HG03196 (cell line): ENCODE measurements around the gene MLLT3.

Source experiments
- ATAC-seq: cut with Tn5 transposase; IDR thresholded peaks from one replicate; pipeline ENCODE4 v1.9.1; 2021; ENCODE audit not compliant: unreplicated experiment

MLLT3 gene

DNA sequence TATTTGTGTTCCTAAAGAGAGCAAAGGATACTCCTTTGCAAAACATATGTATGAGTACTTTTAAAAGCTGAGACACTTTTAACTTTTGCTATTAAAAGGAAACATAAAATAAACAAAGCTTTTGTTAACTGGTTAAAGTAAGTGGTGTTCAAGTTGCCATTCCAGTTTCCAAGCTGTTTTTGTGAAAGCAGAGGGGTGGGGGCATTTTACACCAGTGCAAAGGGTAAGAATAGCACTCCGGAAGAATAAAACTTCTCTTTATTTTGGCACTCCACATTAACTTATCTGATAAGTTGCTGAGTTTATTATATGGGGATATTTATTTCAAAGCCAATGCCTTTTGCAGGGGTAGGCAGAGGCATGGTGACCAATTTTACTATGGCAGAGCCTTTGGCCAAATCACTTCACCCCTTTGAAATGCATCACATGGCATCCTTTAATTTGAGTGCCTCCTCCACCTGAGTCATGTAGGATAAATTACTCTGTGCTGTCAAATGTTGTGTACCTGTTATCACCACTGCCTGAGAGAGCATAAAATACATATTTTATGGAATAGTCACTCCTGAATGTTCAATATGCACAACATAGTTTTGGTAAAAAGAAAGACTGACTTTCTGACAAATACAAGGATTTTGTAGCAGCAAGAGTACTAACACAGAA is 62.9 kb downstream of the MLLT3 start:
- no peak for ATAC-seq

DNA sequence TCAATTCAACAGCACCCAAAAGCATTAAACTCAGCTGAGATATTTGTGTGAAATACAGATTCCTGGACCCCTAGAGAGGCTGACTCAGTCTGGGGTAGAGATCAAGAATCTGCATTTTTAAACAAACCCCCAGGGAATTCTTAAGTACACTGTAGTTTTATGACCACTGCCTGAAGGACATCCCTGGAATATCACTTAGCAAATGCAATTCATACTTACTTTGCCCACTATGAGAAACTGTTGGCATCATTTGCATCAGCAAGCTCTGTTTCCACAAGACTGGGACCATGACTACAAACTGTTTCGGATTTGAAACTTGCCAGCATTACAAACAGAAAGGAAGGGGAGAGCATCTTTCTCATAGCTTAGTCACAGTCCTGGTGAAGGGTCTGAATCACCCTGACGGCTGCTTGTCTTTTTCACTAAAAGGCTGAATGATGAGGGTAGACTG is 63.7 kb downstream of the MLLT3 start:
- no peak for ATAC-seq

DNA sequence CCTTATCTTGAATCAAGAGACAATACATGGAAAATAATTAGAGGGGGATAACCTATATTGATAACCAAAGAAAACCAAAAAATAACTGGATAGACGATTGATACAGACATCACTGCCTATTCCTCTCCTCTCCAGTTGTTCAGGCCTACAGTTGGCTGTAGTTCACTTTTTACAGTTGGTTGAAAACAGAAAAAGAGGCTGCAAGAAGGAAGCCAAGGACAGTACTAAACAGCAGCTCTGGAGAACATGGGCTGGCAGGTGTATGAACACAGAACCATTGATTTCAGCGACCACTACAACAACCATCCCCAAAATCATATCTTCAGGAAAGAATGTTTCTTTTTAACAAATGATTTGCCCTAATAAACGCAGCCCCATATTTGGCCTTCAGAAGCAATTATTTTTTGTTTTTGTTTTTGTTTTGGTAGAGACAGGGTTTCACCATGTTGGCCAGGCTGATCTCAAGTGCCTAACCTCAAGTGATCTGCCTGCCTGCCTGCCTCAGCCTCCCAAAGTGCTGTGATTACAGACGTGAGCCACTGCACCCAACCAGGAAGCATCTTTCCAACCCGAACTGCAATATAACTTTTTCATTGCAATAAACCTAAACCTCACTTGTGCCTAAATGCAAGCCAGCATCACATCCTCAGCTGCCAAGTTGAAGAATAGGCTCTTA is 64.3 kb downstream of the MLLT3 start:
- no peak for ATAC-seq

DNA sequence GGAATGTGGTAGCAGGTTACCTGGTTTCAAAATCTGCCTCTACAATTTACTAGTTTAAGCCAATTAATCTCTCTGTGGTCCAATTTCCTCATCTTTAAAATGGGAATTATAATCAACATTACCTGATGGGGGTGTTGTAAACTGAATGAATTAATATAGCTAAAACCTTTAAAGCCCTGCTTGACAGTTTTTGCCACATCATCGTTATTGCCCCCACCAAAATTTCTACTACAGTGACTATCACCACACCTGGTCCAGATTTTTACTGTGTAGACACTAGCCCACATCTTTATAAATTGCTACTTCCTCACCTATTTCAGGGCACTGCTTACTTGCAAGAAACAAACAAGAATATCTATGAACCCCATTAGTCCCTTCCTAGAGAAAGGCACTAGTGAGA is 65.0 kb downstream of the MLLT3 start:
- ATAC-seq, result no peak

DNA sequence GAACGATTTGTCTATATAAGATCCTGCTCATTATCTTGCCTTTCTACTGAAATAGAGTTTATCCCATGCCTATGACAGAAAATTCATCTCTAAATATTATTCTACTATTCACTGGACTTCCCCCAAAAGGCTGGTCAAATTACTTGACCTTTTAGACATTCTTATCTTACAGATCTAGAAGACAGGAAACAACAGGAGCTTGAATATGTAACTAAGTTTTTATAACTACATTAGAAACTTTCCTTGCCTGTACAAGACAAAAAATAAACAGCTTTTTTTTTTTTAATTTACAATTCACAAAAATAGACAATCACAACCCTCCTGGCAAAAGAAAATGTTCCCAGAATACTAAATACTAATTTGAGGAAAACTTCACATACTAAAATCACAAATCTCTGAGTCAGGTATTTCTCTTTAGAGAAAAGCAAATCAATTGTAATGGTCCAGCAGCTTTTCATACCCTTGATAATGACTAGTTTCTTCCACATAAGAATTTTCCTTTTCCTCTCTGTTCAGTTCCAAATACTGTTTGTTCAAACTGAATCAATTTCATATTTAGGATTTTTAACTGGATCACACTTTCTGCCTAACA is 68.6 kb downstream of the MLLT3 start:
- ATAC-seq, result no peak

DNA sequence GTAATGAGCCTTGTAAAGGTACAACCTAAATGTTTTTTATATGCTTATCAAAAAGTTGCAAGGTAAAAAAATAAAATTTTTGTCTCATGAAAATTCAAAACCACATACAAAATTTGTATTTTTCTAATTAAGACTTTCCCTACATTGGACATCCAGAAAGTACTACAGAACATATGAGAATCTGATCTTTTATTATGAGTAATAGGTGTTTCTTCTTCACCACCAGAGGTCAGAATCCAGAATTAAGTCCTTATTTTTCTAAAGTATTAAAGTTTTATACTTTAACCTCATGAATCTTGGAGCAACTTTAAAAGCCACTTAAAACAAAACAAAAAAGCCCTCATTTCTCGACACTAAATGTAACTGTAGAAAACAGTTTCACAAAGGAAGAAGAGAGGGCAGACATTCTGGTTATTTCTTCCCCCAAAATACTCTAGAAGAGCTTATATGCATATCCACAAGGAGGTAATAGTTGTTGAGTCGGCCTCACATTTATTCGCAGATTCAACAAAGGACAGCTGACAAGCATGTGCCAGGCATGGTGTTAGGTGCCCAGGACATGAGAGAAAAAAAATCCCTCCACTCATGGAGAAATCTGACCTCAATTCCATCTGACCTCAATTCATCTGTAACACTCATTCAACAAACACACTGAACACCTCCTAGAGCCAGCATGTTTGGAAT is 69.3 kb downstream of the MLLT3 start:
- no peak for ATAC-seq

DNA sequence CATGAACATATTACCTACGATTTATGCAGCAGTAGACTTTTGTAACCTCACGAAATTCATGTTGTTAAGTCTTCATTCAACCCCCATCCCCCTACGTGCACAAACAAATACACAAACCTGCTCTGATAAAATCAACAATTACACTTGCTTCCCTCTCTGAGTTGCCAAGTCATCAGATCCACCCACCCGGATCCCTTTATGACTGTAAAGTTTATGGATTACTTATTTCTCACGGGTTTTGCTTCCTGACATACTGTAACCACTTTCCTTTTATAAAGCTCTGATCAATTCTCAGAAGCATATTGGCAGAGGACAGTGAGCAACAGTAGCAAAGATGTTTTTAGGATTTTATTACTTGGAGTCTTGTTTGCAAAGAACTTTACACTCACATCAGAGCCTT is 70.5 kb downstream of the MLLT3 start:
- peak; percentile 69 for ATAC-seq

DNA sequence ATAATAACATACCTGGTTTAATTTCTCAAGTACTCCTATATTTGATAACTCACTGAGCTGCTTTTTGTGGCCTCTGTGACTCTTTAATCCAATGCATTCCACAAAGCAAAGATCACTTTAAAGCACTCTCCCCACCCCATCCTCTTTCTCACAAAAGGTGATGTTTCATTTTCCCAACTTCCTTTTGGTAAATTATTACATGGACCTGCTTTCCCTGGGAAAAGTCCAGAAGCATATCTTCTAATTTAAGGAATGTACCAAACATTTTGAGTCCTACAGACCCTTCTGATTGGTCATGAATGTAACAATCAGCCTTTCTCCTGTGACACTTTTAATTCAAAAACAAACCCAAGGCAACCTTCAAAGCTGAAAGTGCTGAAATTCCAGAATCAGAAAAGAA is 71.1 kb downstream of the MLLT3 start:
- no peak for ATAC-seq

DNA sequence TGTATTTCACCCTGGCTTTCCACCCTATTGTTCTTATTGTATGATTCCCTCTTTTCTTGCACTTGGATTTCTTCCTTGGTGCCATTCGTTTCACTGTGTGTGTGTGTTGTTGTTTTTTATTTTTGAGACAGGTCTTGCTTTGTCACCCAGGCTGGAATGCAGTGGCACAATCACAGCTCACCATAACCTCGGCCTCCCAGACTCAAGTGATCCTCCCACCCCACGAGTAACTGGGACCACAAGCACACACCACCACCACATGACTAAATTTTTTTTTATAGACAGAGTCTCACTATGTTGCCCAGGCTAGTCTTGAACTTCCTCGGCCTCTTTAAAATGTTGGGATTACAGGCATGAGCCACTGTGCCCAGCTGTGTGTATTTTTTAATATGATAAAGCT is 72.0 kb downstream of the MLLT3 start:
- no peak for ATAC-seq

DNA sequence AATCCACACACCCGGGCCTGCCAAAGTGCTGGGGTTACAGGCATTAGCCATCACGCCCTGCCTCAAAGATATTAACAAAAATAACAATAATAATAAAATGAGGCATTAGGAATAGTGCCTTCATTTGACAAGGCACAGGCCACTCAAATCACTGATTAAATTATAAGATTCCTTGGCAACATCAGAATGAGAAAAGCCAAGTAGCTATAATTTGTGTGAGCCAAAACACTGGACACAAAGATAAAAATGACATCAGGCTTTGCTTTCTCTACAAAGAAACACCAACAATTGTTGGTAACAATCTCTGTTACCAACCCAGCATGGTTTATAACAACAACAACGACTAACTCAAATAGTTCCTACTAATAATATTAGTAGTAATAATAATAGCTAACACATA is 73.2 kb downstream of the MLLT3 start:
- no peak for ATAC-seq

DNA sequence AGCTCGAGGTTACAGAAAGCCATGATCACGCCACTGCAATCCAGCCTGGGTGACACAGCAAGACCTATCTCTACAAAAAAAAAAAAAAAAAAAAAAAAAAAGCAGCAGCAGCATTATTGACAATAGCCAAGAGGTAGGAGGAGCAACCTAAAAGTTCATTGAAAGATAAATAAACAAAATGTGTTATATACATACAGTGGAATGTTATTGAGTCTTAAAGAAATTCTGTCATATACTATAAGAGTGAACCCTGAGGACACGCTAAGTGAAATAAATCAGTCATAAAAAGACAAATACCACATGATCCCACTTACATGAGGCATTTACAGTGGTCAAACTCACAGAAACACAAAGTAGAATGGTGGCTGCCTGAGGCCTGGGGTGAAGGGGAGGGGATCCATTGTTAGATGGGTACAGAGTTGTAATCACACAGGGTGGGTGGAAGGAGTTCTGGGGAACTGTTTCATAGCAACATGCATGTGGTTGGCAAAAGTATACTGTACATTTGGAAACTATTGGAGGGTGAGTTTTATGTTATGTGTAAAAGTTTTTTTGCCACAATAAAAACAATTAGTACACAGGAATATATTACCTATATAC is 77.2 kb downstream of the MLLT3 start:
- no peak for ATAC-seq

DNA sequence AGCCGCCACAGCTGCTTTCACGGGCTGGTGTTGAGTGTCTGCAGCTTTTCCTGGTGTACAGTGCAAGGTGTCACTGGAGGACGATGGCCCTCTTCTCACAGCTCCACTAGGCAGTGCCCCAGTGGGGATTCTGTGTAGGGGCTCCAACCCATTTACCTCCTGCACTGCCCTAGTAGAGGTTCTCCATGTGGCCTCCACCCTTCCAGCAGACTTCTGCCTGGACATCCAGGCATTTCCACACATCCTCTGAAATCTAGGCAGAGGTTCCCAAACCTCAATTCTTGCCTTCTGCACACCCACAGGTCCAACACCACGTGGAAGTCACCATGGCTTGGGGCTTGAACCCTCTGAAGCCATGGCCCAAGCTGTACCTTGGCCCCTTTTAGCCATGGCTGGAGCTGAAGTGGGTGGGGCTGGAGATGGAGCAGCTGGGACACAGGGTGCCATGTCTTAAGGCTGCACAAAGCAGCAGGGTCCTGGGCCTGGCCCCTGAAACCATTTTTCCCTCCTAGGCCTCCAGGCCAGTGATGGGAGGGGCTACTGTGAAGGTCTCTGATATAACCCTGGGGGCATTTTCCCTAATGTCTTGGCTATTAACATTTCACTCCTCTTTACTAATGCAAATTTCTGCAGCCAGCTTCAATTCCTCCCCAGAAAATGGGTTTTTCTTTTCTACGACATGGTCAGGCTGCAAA is 82.0 kb downstream of the MLLT3 start:
- no peak for ATAC-seq

DNA sequence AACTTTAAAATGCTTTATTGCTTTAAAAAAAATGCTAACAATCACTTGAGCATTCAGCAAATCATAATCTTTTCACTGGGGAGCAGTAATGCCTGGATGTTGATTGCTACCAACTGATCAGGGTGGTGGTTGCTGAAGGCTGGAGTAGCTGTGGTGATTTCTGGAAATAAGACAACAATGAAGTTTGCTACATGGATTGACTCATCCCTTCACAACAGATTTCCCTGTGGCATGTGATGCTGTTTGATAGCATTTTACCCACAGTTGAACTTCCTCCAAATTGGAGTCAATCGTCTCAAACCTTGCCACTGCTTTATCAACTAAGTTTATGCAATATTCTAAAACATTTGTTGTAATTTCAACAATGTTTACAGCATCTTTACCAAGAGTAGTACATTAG is 83.3 kb downstream of the MLLT3 start:
- no peak for ATAC-seq

DNA sequence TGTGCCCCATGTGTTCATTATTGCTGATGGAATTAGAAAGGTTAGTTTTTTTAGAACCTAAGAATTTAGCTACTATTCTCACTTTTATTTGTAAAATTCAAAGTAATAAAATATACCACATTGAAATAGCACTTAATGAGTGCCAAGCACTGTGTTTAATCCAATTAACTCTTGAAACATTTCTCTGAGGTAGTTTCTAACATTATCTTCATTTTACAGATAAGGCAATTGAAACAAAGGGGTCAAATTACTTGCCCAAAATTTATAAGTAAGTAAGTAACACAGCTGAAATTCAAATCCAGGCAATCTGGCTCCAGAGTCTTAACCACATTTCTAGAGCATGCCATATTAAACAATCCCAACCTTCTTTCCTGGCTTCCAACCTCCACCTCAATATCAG is 84.2 kb downstream of the MLLT3 start:
- no peak for ATAC-seq

DNA sequence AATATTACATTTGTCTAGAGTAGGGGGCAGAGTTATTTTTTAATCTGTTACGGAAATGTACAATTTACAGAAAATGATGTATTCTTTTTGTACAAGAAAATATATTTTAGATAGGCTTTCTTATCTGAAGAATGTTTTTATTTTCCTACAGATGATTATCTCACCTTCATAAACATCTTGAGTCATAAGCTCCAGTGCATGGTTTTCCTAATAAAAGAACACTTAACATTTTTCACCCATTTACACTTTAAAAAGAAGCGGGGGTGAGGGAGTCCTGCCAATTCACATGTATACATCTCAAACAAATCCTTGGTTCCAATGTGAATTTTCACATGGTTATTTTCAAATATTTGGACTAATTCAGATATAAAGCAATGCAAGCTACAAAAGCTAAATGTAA is 85.0 kb downstream of the MLLT3 start:
- no peak for ATAC-seq

DNA sequence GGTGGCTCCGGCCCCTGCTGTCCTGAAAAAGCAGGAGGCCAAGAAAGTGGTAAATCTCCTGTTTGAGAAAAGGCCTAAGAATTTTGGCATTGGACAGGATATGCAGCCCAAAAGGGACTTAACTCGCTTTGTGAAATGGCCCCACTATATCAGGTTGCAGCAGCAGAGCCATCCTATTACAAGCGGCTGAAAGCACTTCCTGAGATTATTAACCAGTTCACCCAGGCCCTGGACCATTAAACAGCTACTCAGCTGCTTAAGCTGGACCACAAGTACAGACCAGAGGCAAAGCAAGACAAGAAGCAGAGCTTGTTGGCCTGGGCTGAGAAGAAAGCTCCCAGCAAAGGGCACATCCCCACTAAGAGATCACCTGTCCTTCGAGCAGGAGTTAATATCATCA is 89.7 kb downstream of the MLLT3 start:
- no peak for ATAC-seq

DNA sequence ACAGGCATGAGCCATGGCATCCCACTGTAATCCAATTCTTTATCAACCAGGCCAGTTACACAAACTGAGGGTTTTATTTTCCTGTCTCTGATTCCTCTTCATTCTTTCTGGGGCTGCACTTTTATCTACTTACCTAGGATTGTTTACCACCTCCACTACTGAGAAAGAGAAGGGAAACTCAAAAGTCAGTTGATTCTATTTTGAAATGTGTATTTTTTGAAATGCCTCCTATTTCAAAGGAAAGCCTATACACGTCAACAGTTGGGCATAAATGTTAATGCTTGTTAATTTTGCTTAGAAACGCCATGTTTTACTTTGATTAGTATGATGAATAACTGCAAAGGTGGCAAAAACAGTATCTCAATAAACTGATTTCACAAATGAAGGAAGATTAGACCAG is 92.5 kb downstream of the MLLT3 start:
- no peak for ATAC-seq

DNA sequence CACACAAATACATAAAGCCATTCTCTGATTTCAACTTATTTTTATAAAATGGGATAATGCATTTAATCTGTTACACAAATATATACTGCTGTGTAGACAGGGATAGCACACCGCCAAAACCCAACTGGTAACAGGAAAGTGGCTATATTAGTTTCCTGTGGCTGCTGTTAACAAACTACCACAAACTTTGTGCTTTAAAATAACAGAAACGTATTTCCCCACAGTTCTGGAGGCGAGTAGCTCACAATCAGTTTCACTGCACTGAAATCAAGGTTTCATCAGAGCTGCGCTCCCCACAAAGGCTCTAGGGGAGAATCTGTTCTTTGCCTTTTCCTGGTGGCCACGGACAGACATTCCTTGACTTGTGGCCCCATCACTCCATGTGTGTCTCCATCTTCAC is 94.0 kb downstream of the MLLT3 start:
- ATAC-seq, result no peak

DNA sequence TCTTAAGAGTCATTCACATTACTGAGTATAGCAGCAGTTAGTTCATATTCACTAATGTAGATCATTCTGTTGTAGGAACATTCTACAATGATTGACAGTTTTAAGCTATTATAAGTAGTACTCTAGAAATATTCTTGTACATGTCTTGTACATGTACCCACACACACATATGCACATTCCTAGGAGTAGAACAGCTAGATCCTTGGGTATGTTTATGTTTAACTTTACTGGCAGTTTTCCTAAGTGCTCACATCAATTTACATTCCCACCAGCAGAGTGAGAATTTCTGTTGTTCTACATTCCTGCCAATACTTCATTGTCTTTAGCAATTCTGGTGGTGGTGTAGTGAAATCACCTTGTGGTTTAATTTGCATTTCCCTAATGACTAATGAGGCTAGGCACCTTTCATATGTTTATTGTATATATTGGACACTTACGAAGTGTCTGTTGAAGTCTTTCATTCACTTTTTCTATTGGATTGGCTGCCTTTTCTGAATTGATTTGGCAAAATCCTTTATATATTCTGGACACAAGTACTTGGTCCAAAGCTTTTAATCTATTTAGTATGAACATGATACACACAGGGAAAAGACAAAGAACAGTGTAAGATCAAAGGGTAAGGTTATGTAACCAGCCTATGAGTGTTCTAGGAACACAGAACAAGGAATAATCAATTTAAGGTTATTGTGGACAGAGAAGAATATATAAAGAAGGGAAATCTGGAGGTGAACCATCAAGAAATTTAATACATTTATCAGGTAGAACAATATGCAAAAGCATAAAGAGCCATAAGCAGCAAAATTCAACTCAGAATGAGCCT is 95.6 kb downstream of the MLLT3 start:
- ATAC-seq, result peak; percentile 77

DNA sequence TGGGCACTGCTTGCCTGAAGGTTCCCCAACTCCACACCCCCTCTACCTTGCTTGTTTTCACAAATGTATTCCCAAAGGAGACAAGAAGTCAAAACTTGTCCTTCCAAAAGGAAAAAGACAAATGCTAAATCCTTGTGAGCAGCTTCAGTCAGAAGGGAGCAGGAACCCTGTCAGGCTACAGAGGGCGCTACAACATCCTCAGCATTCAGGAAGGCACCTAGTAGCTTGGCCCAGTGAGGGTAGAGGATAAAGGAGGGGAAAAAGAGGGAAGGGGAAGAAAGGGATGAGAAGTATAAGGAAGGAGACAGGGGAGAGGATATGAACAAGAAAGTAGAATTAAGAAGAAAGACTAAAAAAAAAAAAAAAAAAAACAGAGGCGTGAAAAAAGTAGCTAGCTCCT is 97.5 kb downstream of the MLLT3 start:
- ATAC-seq, result no peak
